Activated naive CD8-positive, alpha-beta T cell treated with anti-CD3 and anti-CD28 coated beads for 36 hours (primary cell): Measurements from ENCODE around the gene RACK1. TPM values are rescaled to one million over a fixed set of nuclear protein-coding genes. Genes with fewer than 3 reads are reported as not detected.

Experiments
- DNase-seq: peaks from one replicate; pipeline ENCODE4 v3.0.0; 2021
- H3K27ac Mint-ChIP-seq: one replicate; pipeline ENCODE4 v1.8.0; 2022; ENCODE audit warnings: mild to moderate bottlenecking, moderate library complexity, mixed read lengths
- H3K27me3 Mint-ChIP-seq: one replicate; pipeline ENCODE4 v1.8.0; 2022; ENCODE audit warnings: mild to moderate bottlenecking, mixed read lengths
- H3K36me3 Mint-ChIP-seq: one replicate; pipeline ENCODE4 v1.8.0; 2021; ENCODE audit warnings: mild to moderate bottlenecking, mixed read lengths
- H3K4me1 Mint-ChIP-seq: one replicate; pipeline ENCODE4 v1.8.0; 2021; ENCODE audit warnings: mixed read lengths
- H3K4me3 Mint-ChIP-seq: one replicate; pipeline ENCODE4 v1.8.0; 2022; ENCODE audit warnings: mild to moderate bottlenecking, moderate library complexity, mixed read lengths
- H3K9me3 Mint-ChIP-seq: one replicate; pipeline ENCODE4 v1.8.0; 2022; ENCODE audit warnings: mixed read lengths
- total RNA-seq, 2 experiments: library from RNA; stranded (reverse); gene quantifications; one replicate each; pipeline ENCODE4 v1.2.3, GENCODE V29; 2021

The RACK1 gene
- total RNA-seq, 2 experiments from 2014 or later = 2,517 to 2,594 TPM

GRCh38 chr5:181203777-181204112 is 40.0 kb downstream of the RACK1 start:
- H3K9me3 Mint-ChIP-seq = peaks cover 3% of the 10 kb centered on the region
- peaks cover 24% of the 10 kb centered on the region for H3K4me1 Mint-ChIP-seq
- DNase-seq = no peak
- H3K27ac Mint-ChIP-seq = no peak overlapping the region
- H3K4me3 Mint-ChIP-seq = peak overlapping the region; percentile 80
- H3K27me3 Mint-ChIP-seq = peaks cover 34% of the 10 kb centered on the region
- peaks cover 8% of the 10 kb centered on the region for H3K36me3 Mint-ChIP-seq

DNA sequence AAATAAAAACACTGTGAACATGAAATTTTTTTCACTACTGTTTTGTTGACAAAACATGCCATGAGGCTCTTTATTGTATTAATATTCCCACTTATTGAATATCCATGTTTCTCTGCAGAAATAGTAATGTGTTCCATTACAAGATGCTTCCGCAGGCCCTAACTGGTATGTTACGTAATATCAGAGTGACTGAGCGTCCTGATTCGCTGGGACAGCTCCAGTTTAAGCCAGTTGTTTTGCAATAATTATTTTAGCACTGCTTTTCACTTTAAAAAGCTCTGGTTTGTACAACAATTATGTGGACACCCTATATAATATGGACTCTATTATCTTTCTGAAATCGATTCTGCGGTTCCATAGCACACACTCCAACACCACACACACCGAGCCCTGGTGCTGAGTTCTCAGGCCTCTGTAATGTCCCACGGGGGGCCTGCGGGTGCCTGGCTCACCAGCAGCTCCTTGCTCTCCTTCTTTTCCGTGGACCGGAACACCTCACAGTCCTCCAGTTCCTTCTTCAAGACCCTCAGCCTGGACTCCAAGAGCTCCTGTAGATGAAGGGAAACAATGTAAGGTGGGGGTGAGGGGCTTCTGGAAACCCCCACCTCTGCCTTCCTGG is 40.5 kb downstream of the RACK1 start:
- peaks cover 3% of the 10 kb centered on the region for H3K9me3 Mint-ChIP-seq
- peaks cover 8% of the 10 kb centered on the region for H3K36me3 Mint-ChIP-seq
- no peak for DNase-seq
- peaks cover 24% of the 10 kb centered on the region for H3K4me1 Mint-ChIP-seq
- H3K27me3 Mint-ChIP-seq = peaks cover 34% of the 10 kb centered on the region
- H3K27ac Mint-ChIP-seq = no peak overlapping the region
- no peak overlapping the region for H3K4me3 Mint-ChIP-seq

- Mint-ChIP-seq H3K27me3 (peaks cover 16% of the 10 kb centered on the region), H3K4me1 (peaks cover 4% of the 10 kb centered on the region), H3K9me3 (no peaks in the 10 kb centered on the region), H3K36me3 (no peaks in the 10 kb centered on the region), H3K27ac (no peak overlapping the region), H3K4me3 (no peak overlapping the region)
- no peak for DNase-seq
These were observed 42.9 kb downstream of the RACK1 start for GRCh38 chr5:181200816-181201215.

DNA sequence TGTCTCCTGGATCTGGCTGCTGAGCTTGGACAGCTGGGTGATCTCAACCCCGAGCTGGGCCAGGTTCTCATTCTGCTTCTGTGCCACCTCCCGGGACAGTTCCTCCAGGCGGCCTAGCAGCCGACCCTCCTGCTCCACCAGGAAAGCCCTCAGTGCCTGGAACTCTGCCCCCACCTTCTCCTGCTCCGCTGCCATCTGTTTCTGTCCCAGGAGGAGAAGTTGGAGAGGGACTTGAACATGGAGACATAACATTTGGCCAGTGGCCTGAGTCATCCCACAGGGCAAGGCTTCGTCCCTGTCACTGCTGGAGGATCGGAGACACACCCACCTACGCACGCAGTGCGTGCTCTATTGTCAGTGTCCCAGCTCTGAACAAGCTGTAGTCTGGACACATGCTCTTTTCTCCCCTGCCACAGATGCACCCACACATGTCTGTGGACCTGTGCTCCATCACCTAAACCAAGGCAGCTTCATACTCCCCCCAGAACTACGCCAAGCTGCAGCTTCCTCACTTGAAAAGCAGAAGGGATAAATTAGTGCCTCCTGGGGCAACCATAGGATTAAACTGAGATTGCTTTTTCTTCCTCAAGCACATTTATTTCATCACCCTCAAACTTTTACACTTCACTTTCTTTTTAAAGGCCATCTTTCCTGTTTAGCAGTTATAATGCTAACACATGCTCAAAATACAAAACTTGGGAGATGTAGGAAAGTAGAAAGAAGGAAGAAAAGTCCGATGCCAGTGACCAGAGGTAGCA is 43.6 kb downstream of the RACK1 start:
- no peak overlapping the region for H3K4me3 Mint-ChIP-seq
- H3K9me3 Mint-ChIP-seq = no peaks in the 10 kb centered on the region
- no peak for DNase-seq

GRCh38 chr5:181198905-181199519 is 44.7 kb downstream of the RACK1 start:
- no peak overlapping the region for H3K27ac Mint-ChIP-seq
- no peaks in the 10 kb centered on the region for H3K4me1 Mint-ChIP-seq
- H3K4me3 Mint-ChIP-seq = no peak overlapping the region
- no peaks in the 10 kb centered on the region for H3K9me3 Mint-ChIP-seq
- H3K27me3 Mint-ChIP-seq = peaks cover 8% of the 10 kb centered on the region
- DNase-seq = no peak
- no peaks in the 10 kb centered on the region for H3K36me3 Mint-ChIP-seq

More for the DNA sequence above, 43.6 kb downstream of the RACK1 start:
- Mint-ChIP-seq H3K27ac (no peak overlapping the region), H3K27me3 (peaks cover 11% of the 10 kb centered on the region), H3K4me1 (no peaks in the 10 kb centered on the region), H3K36me3 (no peaks in the 10 kb centered on the region)

DNA sequence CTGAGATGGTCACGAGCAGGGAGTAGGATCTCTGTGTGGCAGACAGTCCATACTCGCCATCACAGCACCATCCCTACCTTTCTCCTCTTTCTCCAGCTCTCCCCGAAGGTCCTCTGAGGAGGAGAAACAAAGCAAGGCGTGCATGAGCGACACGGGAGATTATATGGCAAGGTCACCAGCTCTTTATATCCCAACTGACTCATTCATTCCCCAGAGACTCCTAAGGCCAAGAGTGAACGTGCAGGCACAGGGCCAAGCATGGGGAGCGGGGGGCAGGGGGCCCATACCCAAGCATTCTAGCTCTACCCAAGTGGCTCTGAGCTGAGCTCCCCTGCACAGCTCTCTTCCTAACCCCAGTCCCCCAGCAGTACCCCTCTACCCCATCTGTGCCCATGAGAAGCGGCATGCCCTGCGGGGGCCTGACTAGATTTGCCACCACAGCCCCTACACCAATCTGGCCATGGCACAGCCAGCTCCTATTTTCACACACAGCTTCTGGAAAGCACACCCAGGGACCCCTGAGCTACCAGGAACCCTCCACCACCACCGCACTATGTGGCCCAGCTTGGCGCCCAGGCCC is 45.5 kb downstream of the RACK1 start:
- peaks cover 4% of the 10 kb centered on the region for H3K4me1 Mint-ChIP-seq

GRCh38 chr5:181197326-181197951 is 46.3 kb downstream of the RACK1 start:
- no peak for DNase-seq
- Mint-ChIP-seq H3K4me1 (peaks cover 11% of the 10 kb centered on the region), H3K36me3 (no peaks in the 10 kb centered on the region), H3K27ac (no peak overlapping the region), H3K4me3 (no peak overlapping the region), H3K9me3 (no peaks in the 10 kb centered on the region), H3K27me3 (no peaks in the 10 kb centered on the region)

More for the DNA sequence above, 45.5 kb downstream of the RACK1 start:
- no peak overlapping the region for H3K4me3 Mint-ChIP-seq
- no peaks in the 10 kb centered on the region for H3K27me3 Mint-ChIP-seq
- no peak overlapping the region for H3K27ac Mint-ChIP-seq
- no peak for DNase-seq
- H3K9me3 Mint-ChIP-seq = no peaks in the 10 kb centered on the region
- no peaks in the 10 kb centered on the region for H3K36me3 Mint-ChIP-seq

DNA sequence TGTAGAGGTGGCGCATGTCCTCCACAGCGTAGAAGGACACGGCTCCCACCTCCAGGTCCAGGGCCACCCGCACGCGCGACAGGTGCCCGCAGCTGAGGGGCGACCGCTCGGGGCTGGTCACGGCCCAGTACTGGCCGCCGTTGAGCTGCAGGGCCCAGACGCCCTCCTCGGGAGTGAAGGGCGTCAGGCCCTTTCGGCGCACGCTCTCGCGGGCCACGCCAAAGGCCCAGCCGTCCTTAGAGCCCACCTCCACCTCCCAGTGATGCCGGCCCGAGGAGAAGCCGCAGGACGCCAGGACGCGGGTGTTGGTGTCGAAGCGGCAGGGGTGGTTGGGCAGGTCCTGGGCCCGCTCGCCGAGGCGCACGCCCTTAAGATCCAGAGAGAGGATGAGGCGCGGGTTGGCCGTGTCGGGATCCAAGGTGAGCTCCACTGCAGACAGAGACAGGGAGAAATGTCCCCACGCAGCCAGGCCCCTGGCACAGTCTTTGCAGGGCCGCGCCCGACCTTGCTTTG is 48.4 kb downstream of the RACK1 start:
- H3K27me3 Mint-ChIP-seq = peaks cover 9% of the 10 kb centered on the region
- H3K9me3 Mint-ChIP-seq = no peaks in the 10 kb centered on the region
- DNase-seq = no peak

DNA sequence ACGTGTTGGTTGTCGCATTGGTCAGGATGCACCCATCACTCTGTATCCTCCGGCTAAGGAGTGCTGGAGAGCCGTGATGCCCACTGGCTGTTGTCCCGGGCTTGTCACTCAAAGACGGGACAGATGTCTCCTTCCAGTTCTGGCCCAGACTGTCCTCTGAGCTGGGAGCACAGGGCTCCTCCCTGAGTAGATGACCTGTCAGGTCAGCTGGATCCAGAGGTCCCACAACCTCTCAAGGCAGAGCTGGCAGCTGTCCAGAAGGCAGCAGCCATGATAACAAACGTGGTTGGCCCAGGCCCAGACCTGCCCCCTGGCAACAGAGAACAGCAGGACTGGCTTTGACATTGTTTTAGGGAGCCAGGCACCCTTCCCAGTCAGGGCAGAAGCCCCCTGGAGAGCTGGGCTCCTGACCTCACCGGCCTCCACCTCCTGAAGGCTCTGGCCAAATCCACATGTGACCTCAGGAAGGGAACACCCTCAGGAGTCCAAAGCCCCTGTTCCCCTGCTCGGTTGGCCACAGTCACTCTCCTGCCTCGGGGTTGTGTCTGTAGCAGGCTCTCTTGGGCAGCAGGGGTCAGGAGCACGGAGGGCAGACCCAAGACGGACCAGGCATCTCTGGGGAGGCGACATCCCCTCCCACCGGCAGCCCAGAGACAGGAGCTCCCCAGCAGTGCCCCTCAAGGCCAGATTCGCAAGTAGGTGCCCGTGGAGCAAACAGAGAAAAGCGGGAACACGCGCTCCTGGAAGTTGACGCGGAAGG is 49.0 kb downstream of the RACK1 start:
- Mint-ChIP-seq H3K27me3 (peaks cover 9% of the 10 kb centered on the region), H3K36me3 (peaks cover 4% of the 10 kb centered on the region), H3K4me3 (no peak overlapping the region), H3K27ac (no peak overlapping the region), H3K9me3 (no peaks in the 10 kb centered on the region), H3K4me1 (peaks cover 21% of the 10 kb centered on the region)
- no peak for DNase-seq

More for the DNA sequence above, 48.4 kb downstream of the RACK1 start:
- Mint-ChIP-seq H3K27ac (no peak overlapping the region), H3K4me1 (peaks cover 15% of the 10 kb centered on the region), H3K36me3 (peaks cover 4% of the 10 kb centered on the region), H3K4me3 (no peak overlapping the region)

GRCh38 chr5:181193656-181194055 is 50.0 kb downstream of the RACK1 start:
- H3K36me3 Mint-ChIP-seq = peaks cover 8% of the 10 kb centered on the region
- no peak overlapping the region for H3K27ac Mint-ChIP-seq
- H3K27me3 Mint-ChIP-seq = peaks cover 13% of the 10 kb centered on the region
- peaks cover under 1% of the 10 kb centered on the region for H3K9me3 Mint-ChIP-seq
- no peak overlapping the region for H3K4me3 Mint-ChIP-seq
- DNase-seq = no peak
- peaks cover 25% of the 10 kb centered on the region for H3K4me1 Mint-ChIP-seq

DNA sequence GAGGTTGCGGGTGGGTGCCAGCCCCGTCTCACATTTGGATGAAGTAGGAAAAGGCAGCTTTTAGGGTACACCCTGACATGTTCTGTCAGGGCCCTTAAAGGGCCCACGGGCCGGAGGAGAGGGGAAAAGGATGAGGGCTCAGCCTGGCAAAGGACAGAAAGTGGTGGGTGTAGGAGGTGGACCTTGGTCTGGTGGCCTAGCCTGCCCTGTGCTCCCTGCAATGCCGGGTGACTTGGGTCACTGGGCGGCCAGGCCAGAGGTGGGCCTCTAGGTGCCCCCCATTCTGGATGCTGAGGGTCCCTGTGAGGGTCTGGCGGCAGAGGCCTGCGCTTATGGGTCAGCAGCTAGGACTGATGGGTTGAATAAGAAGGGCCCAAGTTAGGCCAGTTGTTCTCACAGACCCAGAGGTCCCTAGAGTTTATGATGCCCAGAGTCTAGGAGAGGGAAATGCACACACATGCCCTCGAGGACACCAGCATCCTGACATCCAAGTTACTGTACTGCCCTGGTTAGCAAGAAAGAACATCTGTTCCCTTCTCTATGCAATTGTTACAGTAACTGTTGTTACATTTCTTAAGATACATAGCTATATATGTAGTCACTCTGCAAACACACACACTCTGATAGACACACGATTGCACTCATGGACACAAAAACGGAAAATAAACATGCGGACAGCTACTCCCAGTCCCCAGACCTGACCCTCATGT is 51.2 kb downstream of the RACK1 start:
- peak overlapping the region; percentile 98 for H3K27ac Mint-ChIP-seq
- H3K36me3 Mint-ChIP-seq = peaks cover 13% of the 10 kb centered on the region
- H3K4me3 Mint-ChIP-seq = peak overlapping the region; percentile 88
- H3K4me1 Mint-ChIP-seq = peaks cover 37% of the 10 kb centered on the region
- H3K27me3 Mint-ChIP-seq = peaks cover 25% of the 10 kb centered on the region
- peaks cover 7% of the 10 kb centered on the region for H3K9me3 Mint-ChIP-seq
- no peak for DNase-seq

- peak overlapping the region; percentile 88 for H3K4me3 Mint-ChIP-seq
- peaks cover 7% of the 10 kb centered on the region for H3K9me3 Mint-ChIP-seq
- peaks cover 41% of the 10 kb centered on the region for H3K4me1 Mint-ChIP-seq
These were observed 52.0 kb downstream of the RACK1 start for GRCh38 chr5:181191526-181192336.

More at GRCh38 chr5:181191526-181192336, 52.0 kb downstream of the RACK1 start:
- Mint-ChIP-seq H3K27ac (peak overlapping the region; percentile 98), H3K36me3 (peaks cover 13% of the 10 kb centered on the region), H3K27me3 (peaks cover 27% of the 10 kb centered on the region)
- DNase-seq = peak; percentile 96
